ENCODE data around the gene PNKP. TPM values are rescaled to one million over a fixed set of nuclear protein-coding genes. Genes with fewer than 3 reads are reported as not detected.

PNKP gene
- total and polyA plus RNA-seq, 10 of the 15 experiments (the other 5 are each of a cell fraction or from before 2014, with no cell fraction given), result 2.9 to 82.3 (median 33.2) TPM

DNA sequence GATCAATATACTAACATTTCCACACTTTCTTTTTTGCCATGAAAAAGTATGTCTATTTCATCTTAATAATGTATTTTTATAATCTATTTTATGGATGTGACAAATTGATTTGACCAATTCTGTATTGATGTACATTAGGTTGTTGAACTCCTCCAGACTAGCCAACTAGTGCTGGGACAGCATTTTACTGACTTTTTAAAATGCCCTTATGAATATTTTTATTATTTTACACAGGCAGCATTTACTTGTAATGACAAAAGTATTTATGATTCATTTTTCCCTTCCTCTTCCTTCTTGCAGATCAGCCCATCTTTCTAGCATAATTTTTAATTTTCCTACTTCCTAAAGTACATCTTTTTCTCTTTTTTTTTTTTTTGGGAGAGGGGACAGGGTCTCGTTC lies 53.4 kb downstream of the PNKP start:
- no peaks in the 10 kb centered on the region for H4K20me1 ChIP-seq (ENCODE audit: control insufficient read depth, insufficient read depth)
- peaks cover 7% of the 10 kb centered on the region for H3K4me1 ChIP-seq (ENCODE audit: control insufficient read depth, insufficient read depth, low read length)
- no peak overlapping the region for H3K9ac ChIP-seq (ENCODE audit: control insufficient read depth, insufficient read depth, low read length)
- in situ Hi-C loops (cut with MboI) (no loop called here), intact Hi-C loops (cut with micrococcal nuclease; ENCODE audit: unreplicated experiment) (no loop called here)
- H3K4me2 ChIP-seq (ENCODE audit: control insufficient read depth, insufficient read depth), result peak overlapping the region; percentile 88
- POLR2A ChIA-PET, result interaction anchor here (0.7 to 1.5 kb wide), 2 partner anchors 37 to 1485 kb away, joined by 3 to 6 read pairs; partner anchors contain the start of gene PTOV1
- BruUV-seq (replicated peaks), result no TSS peak
- H3K9me3 ChIP-seq (replicated peaks; ENCODE audit: control insufficient read depth, insufficient read depth, low read length), result no peaks in the 10 kb centered on the region
- peaks cover 9% of the 10 kb centered on the region for H3K79me2 ChIP-seq (ENCODE audit: control insufficient read depth, insufficient read depth, low read length)
- RAD21 ChIA-PET (ENCODE audit: unreplicated experiment), result interaction anchor here (0.6 to 1.4 kb wide), 2 partner anchors 56 to 96 kb away, joined by 3 to 12 read pairs; no protein-coding TSS in a partner anchor
- WGBS (ENCODE audit: insufficient coverage, insufficient replicate concordance, low lambda C conversion rate, missing lambda C conversion rate), result 67% methylated on average over 1 of the region's 1 CpG
- no peak for DNase-seq (ENCODE audit: low read depth, low spot score)
- peak overlapping the region; percentile 94 for H2AFZ ChIP-seq (ENCODE audit: control insufficient read depth, low read depth, low read length)
- H3K36me3 ChIP-seq (ENCODE audit: control insufficient read depth in 2 of 2, insufficient read depth in 2 of 2, low read length in 1 of 2), result no peaks in the 10 kb centered on the region
- ATAC-seq, result no peak
- no peak overlapping the region for H3K4me3 ChIP-seq
- CTCF ChIA-PET, result no interaction called here
- SMC1A ChIA-PET (ENCODE audit: uncharacterized antibody, unreplicated experiment), result interaction anchor here (1.0 to 2.3 kb wide), 2 partner anchors 29 to 55 kb away, joined by 3 to 6 read pairs; no protein-coding TSS in a partner anchor
- no peaks in the 10 kb centered on the region for H3K27me3 ChIP-seq (replicated peaks in 1 of 2; ENCODE audit: control insufficient read depth in 2 of 2, insufficient read depth in 2 of 2, low read length in 1 of 2)
- H3K27ac ChIP-seq (ENCODE audit: control insufficient read depth, insufficient read depth), result no peak overlapping the region
- no peak for FAIRE-seq
- no peak for TF ChIP-seq HDAC2 (IDR thresholded peaks at IDR 0.05)
- TF ChIP-seq CREB1 (IDR thresholded peaks at IDR 0.05; ENCODE audit: low read depth), result no peak
- TF ChIP-seq, protein P1, sequence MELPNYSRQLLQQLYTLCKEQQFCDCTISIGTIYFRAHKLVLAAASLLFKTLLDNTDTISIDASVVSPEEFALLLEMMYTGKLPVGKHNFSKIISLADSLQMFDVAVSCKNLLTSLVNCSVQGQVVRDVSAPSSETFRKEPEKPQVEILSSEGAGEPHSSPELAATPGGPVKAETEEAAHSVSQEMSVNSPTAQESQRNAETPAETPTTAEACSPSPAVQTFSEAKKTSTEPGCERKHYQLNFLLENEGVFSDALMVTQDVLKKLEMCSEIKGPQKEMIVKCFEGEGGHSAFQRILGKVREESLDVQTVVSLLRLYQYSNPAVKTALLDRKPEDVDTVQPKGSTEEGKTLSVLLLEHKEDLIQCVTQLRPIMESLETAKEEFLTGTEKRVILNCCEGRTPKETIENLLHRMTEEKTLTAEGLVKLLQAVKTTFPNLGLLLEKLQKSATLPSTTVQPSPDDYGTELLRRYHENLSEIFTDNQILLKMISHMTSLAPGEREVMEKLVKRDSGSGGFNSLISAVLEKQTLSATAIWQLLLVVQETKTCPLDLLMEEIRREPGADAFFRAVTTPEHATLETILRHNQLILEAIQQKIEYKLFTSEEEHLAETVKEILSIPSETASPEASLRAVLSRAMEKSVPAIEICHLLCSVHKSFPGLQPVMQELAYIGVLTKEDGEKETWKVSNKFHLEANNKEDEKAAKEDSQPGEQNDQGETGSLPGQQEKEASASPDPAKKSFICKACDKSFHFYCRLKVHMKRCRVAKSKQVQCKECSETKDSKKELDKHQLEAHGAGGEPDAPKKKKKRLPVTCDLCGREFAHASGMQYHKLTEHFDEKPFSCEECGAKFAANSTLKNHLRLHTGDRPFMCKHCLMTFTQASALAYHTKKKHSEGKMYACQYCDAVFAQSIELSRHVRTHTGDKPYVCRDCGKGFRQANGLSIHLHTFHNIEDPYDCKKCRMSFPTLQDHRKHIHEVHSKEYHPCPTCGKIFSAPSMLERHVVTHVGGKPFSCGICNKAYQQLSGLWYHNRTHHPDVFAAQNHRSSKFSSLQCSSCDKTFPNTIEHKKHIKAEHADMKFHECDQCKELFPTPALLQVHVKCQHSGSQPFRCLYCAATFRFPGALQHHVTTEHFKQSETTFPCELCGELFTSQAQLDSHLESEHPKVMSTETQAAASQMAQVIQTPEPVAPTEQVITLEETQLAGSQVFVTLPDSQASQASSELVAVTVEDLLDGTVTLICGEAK (IDR thresholded peaks at IDR 0.05; ENCODE audit: borderline replicate concordance), result no peak
- TF ChIP-seq KLF5 (IDR thresholded peaks at IDR 0.05; ENCODE audit: partially characterized antibody), result no peak
- no peak for TF ChIP-seq ETV6 (conservative IDR thresholded peaks at IDR 0.05 in 1 of 2, IDR thresholded peaks at IDR 0.05 in 1 of 2; ENCODE audit: borderline replicate concordance in 1 of 2, low read depth in 1 of 2)
- TF ChIP-seq, protein P2, sequence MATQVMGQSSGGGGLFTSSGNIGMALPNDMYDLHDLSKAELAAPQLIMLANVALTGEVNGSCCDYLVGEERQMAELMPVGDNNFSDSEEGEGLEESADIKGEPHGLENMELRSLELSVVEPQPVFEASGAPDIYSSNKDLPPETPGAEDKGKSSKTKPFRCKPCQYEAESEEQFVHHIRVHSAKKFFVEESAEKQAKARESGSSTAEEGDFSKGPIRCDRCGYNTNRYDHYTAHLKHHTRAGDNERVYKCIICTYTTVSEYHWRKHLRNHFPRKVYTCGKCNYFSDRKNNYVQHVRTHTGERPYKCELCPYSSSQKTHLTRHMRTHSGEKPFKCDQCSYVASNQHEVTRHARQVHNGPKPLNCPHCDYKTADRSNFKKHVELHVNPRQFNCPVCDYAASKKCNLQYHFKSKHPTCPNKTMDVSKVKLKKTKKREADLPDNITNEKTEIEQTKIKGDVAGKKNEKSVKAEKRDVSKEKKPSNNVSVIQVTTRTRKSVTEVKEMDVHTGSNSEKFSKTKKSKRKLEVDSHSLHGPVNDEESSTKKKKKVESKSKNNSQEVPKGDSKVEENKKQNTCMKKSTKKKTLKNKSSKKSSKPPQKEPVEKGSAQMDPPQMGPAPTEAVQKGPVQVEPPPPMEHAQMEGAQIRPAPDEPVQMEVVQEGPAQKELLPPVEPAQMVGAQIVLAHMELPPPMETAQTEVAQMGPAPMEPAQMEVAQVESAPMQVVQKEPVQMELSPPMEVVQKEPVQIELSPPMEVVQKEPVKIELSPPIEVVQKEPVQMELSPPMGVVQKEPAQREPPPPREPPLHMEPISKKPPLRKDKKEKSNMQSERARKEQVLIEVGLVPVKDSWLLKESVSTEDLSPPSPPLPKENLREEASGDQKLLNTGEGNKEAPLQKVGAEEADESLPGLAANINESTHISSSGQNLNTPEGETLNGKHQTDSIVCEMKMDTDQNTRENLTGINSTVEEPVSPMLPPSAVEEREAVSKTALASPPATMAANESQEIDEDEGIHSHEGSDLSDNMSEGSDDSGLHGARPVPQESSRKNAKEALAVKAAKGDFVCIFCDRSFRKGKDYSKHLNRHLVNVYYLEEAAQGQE (IDR thresholded peaks at IDR 0.05; ENCODE audit: low read depth, low read length), result no peak
- TF ChIP-seq, protein P3, sequence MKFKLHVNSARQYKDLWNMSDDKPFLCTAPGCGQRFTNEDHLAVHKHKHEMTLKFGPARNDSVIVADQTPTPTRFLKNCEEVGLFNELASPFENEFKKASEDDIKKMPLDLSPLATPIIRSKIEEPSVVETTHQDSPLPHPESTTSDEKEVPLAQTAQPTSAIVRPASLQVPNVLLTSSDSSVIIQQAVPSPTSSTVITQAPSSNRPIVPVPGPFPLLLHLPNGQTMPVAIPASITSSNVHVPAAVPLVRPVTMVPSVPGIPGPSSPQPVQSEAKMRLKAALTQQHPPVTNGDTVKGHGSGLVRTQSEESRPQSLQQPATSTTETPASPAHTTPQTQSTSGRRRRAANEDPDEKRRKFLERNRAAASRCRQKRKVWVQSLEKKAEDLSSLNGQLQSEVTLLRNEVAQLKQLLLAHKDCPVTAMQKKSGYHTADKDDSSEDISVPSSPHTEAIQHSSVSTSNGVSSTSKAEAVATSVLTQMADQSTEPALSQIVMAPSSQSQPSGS (IDR thresholded peaks at IDR 0.05; ENCODE audit: low read length), result no peak
- no peak for TF ChIP-seq IRF5 (IDR thresholded peaks at IDR 0.05; ENCODE audit: borderline replicate concordance)
- no peak for TF ChIP-seq RCOR1 (conservative IDR thresholded peaks at IDR 0.05; ENCODE audit: low read depth, low read length)
- TF ChIP-seq BHLHE40 (IDR thresholded peaks at IDR 0.05; ENCODE audit: borderline replicate concordance in 1 of 2, low read depth in 2 of 2, low read length in 1 of 2), result no peak
- TF ChIP-seq BACH1 (IDR thresholded peaks at IDR 0.05; ENCODE audit: borderline replicate concordance), result no peak
- no peak for TF ChIP-seq TAF1 (IDR thresholded peaks at IDR 0.05; ENCODE audit: borderline replicate concordance, low read depth, low read length)
- TF ChIP-seq RBBP5 (conservative IDR thresholded peaks at IDR 0.05), result no peak
- TF ChIP-seq ZNF24 (IDR thresholded peaks at IDR 0.05), result no peak
